ENCODE data around the gene LRRC43.

DNA sequence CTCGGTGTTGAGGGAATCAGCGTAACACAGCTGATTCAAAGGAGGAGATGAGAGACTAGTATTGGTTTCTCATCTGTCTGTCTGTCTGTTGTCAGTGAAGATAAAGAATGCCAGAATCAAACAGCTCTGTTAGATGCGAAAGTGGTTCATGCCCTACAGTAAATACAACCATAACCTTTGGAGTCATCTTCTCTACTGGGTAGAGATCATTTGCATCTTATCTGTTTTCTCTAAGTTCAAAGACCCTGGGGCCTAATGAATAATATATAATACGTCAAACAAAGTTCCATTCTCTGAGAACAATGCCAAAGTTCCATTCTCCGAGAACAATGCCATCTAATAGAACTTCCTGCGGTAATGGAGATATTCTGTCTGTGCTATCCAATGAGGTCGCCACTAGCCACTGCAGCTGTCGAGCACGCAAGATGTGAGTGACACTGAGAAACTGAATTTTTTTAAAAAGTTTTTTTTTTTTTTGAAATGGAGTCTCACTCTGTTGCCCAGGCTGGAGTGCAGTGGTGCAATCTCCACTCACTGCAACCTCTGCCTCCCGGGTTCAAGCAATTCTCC, 15.5 kb upstream of the LRRC43 start:
- TF ChIP-seq, protein P1, sequence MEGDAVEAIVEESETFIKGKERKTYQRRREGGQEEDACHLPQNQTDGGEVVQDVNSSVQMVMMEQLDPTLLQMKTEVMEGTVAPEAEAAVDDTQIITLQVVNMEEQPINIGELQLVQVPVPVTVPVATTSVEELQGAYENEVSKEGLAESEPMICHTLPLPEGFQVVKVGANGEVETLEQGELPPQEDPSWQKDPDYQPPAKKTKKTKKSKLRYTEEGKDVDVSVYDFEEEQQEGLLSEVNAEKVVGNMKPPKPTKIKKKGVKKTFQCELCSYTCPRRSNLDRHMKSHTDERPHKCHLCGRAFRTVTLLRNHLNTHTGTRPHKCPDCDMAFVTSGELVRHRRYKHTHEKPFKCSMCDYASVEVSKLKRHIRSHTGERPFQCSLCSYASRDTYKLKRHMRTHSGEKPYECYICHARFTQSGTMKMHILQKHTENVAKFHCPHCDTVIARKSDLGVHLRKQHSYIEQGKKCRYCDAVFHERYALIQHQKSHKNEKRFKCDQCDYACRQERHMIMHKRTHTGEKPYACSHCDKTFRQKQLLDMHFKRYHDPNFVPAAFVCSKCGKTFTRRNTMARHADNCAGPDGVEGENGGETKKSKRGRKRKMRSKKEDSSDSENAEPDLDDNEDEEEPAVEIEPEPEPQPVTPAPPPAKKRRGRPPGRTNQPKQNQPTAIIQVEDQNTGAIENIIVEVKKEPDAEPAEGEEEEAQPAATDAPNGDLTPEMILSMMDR (IDR thresholded peaks at IDR 0.05; ENCODE audit: poor library complexity, severe bottlenecking) = no peak
- TF ChIP-seq TAF1 (IDR thresholded peaks at IDR 0.05; ENCODE audit: low read depth) (no peak), EP300 (conservative IDR thresholded peaks at IDR 0.05; ENCODE audit: poor library complexity, severe bottlenecking) (no peak), EZH2 (IDR thresholded peaks at IDR 0.05; ENCODE audit: borderline replicate concordance, insufficient read depth, low read length, poor library complexity, severe bottlenecking) (no peak), POLR2AphosphoS5 (IDR thresholded peaks at IDR 0.05) (no peak)

All from neural cell (in vitro differentiated cells).